Measurements from ENCODE around the gene MPHOSPH6. TPM values are rescaled to one million over a fixed set of nuclear protein-coding genes. Genes with fewer than 3 reads are reported as not detected.

Gene MPHOSPH6
- total and polyA plus RNA-seq, 2 of the 8 experiments (the other 6 are each of a cell fraction or from before 2014, with no cell fraction given): 19.7 to 32.9 TPM

- POLR2A ChIA-PET (ENCODE audit: partially characterized antibody): interaction anchor here (1.4 to 3.0 kb wide), 3 partner anchors 11 to 29 kb away, joined by 4 to 10 read pairs (median 4); no protein-coding TSS in a partner anchor
- WGBS, 2 experiments (ENCODE audit: extremely low coverage in 1 of 2, insufficient coverage in 1 of 2, insufficient read length in 1 of 2, insufficient replicate concordance in 2 of 2, low coverage in 1 of 2, low lambda C conversion rate in 2 of 2, missing lambda C conversion rate in 1 of 2): 74% methylated on average over 8 of the region's 8 CpGs; no CpG with 5 or more reads in 1 of the 2 experiments
- no peak overlapping the region for H3K4me3 ChIP-seq (ENCODE audit: extremely low read depth in 1 of 4, insufficient read depth in 2 of 4, low read depth in 3 of 4, low read length in 4 of 4)
- H3K9me3 ChIP-seq (ENCODE audit: insufficient read depth in 2 of 2, low read depth in 1 of 2, low read length in 1 of 2): no peaks in the 10 kb centered on the region
- H2AK5ac ChIP-seq (ENCODE audit: low read depth, low read length): no peak overlapping the region
- no peak overlapping the region for H2BK5ac ChIP-seq (ENCODE audit: low read depth, low read length)
- H2AFZ ChIP-seq (ENCODE audit: low read length): no peak overlapping the region
- no peak for TF ChIP-seq KDM5A (IDR thresholded peaks at IDR 0.05; ENCODE audit: low read length)
- no peak for TF ChIP-seq MAFK (IDR thresholded peaks at IDR 0.05; ENCODE audit: low read depth, low read length)
- no peak for TF ChIP-seq RNF2 (IDR thresholded peaks at IDR 0.05; ENCODE audit: borderline replicate concordance, low read depth, low read length, missing control alignments, poor library complexity, severe bottlenecking)
- TF ChIP-seq NRF1 (IDR thresholded peaks at IDR 0.05; ENCODE audit: low read depth, low read length): no peak
- H4K5ac ChIP-seq (ENCODE audit: insufficient read length, low read depth, low read length): no peak overlapping the region
- H3K79me2 ChIP-seq (ENCODE audit: control insufficient read depth in 1 of 2, insufficient read depth in 2 of 2, low read length in 2 of 2): peaks cover 0 to 40% of the 10 kb centered on the region in 2 experiments; a peak in 2 of 4 replicates
- peaks cover 0 to 23% (median 12%) of the 10 kb centered on the region in 4 experiments; a peak in 6 of 8 replicates for H3K36me3 ChIP-seq (ENCODE audit: control insufficient read depth in 2 of 4, insufficient read depth in 4 of 4, low read length in 3 of 4)
- H3K9ac ChIP-seq (replicated peaks in 1 of 4; ENCODE audit: extremely low read depth in 1 of 4, low read depth in 3 of 4, low read length in 3 of 4): no peak overlapping the region
- no peak overlapping the region for H4K91ac ChIP-seq (replicated peaks; ENCODE audit: insufficient read length, low read length)
- CTCF ChIA-PET (ENCODE audit: partially characterized antibody): interaction anchor here (0.7 kb wide), 1 partner anchor 413 kb away, joined by 3 read pairs; no protein-coding TSS in a partner anchor
- H3K14ac ChIP-seq (ENCODE audit: insufficient read length): no peak overlapping the region
- H3K4me2 ChIP-seq (ENCODE audit: insufficient read depth in 1 of 2, low read depth in 2 of 2, low read length in 2 of 2): no peak overlapping the region
- no peak for DNase-seq (ENCODE audit: low read depth in 1 of 2, low spot score in 2 of 2)
- H3K79me1 ChIP-seq (ENCODE audit: low read depth, low read length): no peaks in the 10 kb centered on the region; the same call in 1 of the 2 replicates
- 0 out of 7 replicates have a peak, but pooled peaks cover 0 to 2% (median 0%) of the 10 kb centered on the region in 4 experiments for H3K4me1 ChIP-seq (replicated peaks in 1 of 4; ENCODE audit: control insufficient read depth in 3 of 4, insufficient read depth in 4 of 4, low read length in 3 of 4)
- H2BK12ac ChIP-seq (ENCODE audit: low read depth, low read length): no peak overlapping the region
- no peaks in the 10 kb centered on the region; a peak in 1 of 7 replicates for H3K27me3 ChIP-seq (replicated peaks in 1 of 4; ENCODE audit: control insufficient read depth in 3 of 4, extremely low read depth in 1 of 4, insufficient read depth in 3 of 4, low read length in 3 of 4)
- no peak overlapping the region for H3K18ac ChIP-seq (ENCODE audit: extremely low read depth, low read length)
- H3K27ac ChIP-seq (ENCODE audit: low read depth, low read length): no peak overlapping the region
- no peaks in the 10 kb centered on the region for H4K20me1 ChIP-seq (replicated peaks in 1 of 2; ENCODE audit: control insufficient read depth in 1 of 2, insufficient read depth in 2 of 2, low read length in 2 of 2)
- H2BK120ac ChIP-seq (replicated peaks; ENCODE audit: low read depth, low read length): no peak overlapping the region
- no peaks in the 10 kb centered on the region for H3K23me2 ChIP-seq (ENCODE audit: low read depth, low read length)
- H2BK20ac ChIP-seq (ENCODE audit: low read length): no peak overlapping the region
- no peak overlapping the region for H3K4ac ChIP-seq (replicated peaks; ENCODE audit: insufficient read length, low read depth, low read length)
- no peak overlapping the region for H4K8ac ChIP-seq (ENCODE audit: extremely low read depth, insufficient read depth, low read length)
- no peak for FAIRE-seq
- no peak overlapping the region for H3K56ac ChIP-seq (replicated peaks; ENCODE audit: insufficient read length, low read depth, low read length)
- H2BK15ac ChIP-seq (ENCODE audit: low read length): no peak overlapping the region
- no peak overlapping the region for H3K23ac ChIP-seq (ENCODE audit: insufficient read length)
Measured at GRCh38 chr16:82152641-82153112, 17.3 kb downstream of the MPHOSPH6 start.

Measured in H1 (cell line).